ENCODE results near the gene USP53. TPM values are rescaled to one million over a fixed set of nuclear protein-coding genes. Genes with fewer than 3 reads are reported as not detected.
A peak's percentile ranks its signal among the peaks of the same experiment; 100 is the strongest.

The USP53 gene
- total and polyA plus RNA-seq, 10 of the 15 experiments (the other 5 are each of a cell fraction or from before 2014, with no cell fraction given), result 0.23 to 4.0 (median 2.7) TPM

DNA sequence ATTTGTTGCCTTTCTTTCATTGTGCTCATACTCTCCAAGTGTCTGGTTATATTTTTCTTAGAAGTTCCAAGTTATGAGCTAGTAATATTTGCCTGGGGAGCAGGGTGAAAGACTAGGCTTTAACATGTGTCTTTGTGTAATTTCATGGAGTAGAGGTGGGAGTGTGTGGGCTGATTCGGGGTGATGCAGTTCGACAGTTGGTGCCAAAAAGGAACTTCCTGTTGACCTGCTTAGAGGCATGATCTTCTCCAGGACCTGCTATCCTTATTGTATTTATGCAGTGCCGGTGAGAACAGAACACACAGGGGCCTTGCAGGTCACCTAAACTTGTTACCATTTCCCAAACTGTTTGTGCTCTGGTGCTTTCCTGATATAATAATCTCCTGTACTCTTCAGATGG is 21.2 kb downstream of the USP53 start:
- ChIA-PET RAD21 (ENCODE audit: unreplicated experiment) (no interaction called here), SMC1A (ENCODE audit: uncharacterized antibody, unreplicated experiment) (no interaction called here), CTCF (no interaction called here), POLR2A (no interaction called here)
- no peak overlapping the region for H3K9ac ChIP-seq (ENCODE audit: control insufficient read depth, insufficient read depth, low read length)
- no peaks in the 10 kb centered on the region for H4K20me1 ChIP-seq (ENCODE audit: control insufficient read depth, insufficient read depth)
- ATAC-seq (no peak), DNase-seq (ENCODE audit: low read depth, low spot score) (no peak), FAIRE-seq (no peak)
- 20% methylated on average over 3 of the region's 3 CpGs for WGBS (ENCODE audit: insufficient coverage, insufficient replicate concordance, low lambda C conversion rate, missing lambda C conversion rate)
- intact Hi-C loops (cut with micrococcal nuclease; ENCODE audit: unreplicated experiment) (no loop called here), in situ Hi-C loops (cut with MboI) (no loop called here)
- TF ChIP-seq SRF (IDR thresholded peaks at IDR 0.05; ENCODE audit: low read depth in 2 of 2, low read length in 2 of 2), result 0 out of 4 replicates have a peak, but pooled peaks of 1 of the 2 experiments have one; percentile 40
- TF ChIP-seq BCLAF1 (IDR thresholded peaks at IDR 0.05), result no peak
- BruUV-seq (replicated peaks), result no TSS peak
- H3K4me2 ChIP-seq (ENCODE audit: control insufficient read depth, insufficient read depth), result no peak overlapping the region
- no peak overlapping the region for H3K27ac ChIP-seq (ENCODE audit: control insufficient read depth, insufficient read depth)
- no peaks in the 10 kb centered on the region for H3K9me3 ChIP-seq (replicated peaks; ENCODE audit: control insufficient read depth, insufficient read depth, low read length)
- peak overlapping the region; percentile 6; the same call in 1 of the 2 replicates for H2AFZ ChIP-seq (ENCODE audit: control insufficient read depth, low read depth, low read length)
- H3K27me3 ChIP-seq (replicated peaks in 1 of 2; ENCODE audit: control insufficient read depth in 2 of 2, insufficient read depth in 2 of 2, low read length in 1 of 2), result no peaks in the 10 kb centered on the region
- H3K79me2 ChIP-seq (ENCODE audit: control insufficient read depth, insufficient read depth, low read length), result no peaks in the 10 kb centered on the region
- no peaks in the 10 kb centered on the region for H3K36me3 ChIP-seq (ENCODE audit: control insufficient read depth in 2 of 2, insufficient read depth in 2 of 2, low read length in 1 of 2)
- peaks cover 11% of the 10 kb centered on the region; the same call in 1 of the 2 replicates for H3K4me1 ChIP-seq (ENCODE audit: control insufficient read depth, insufficient read depth, low read length)
- no peak overlapping the region for H3K4me3 ChIP-seq

DNA sequence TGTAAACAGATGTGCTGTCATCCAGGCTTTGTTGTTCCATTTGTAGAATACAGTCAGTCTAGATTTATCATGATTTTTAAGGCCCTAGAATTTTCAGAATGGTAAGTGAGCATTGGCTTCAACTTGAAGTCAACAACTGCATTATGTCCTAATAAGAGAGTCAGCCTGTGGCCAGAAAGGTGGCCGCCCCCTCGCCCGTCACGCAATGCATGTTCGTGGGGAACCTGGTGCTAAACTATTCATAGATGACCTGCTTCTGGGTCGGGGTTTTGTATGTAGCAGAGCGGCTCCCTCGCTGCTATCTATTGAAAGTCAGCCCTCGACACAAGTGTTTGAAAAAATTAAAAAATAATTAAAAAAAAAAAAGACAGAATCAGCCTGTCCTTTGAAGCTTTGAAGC is 24.7 kb downstream of the USP53 start:
- in situ Hi-C loops (cut with MboI), result no loop called here
- ChIA-PET RAD21 (ENCODE audit: unreplicated experiment) (no interaction called here), CTCF (no interaction called here), POLR2A (no interaction called here), SMC1A (ENCODE audit: uncharacterized antibody, unreplicated experiment) (no interaction called here)
- H3K27me3 ChIP-seq (replicated peaks in 1 of 2; ENCODE audit: control insufficient read depth in 2 of 2, insufficient read depth in 2 of 2, low read length in 1 of 2), result no peaks in the 10 kb centered on the region
- no peaks in the 10 kb centered on the region for H4K20me1 ChIP-seq (ENCODE audit: control insufficient read depth, insufficient read depth)
- no peaks in the 10 kb centered on the region for H3K36me3 ChIP-seq (ENCODE audit: control insufficient read depth in 2 of 2, insufficient read depth in 2 of 2, low read length in 1 of 2)
- no peak overlapping the region for H3K4me2 ChIP-seq (ENCODE audit: control insufficient read depth, insufficient read depth)
- H3K9ac ChIP-seq (ENCODE audit: control insufficient read depth, insufficient read depth, low read length), result no peak overlapping the region
- H3K9me3 ChIP-seq (replicated peaks; ENCODE audit: control insufficient read depth, insufficient read depth, low read length), result no peaks in the 10 kb centered on the region
- H3K4me1 ChIP-seq (ENCODE audit: control insufficient read depth, insufficient read depth, low read length), result peaks cover 11% of the 10 kb centered on the region; the same call in 1 of the 2 replicates
- no peak overlapping the region for H3K4me3 ChIP-seq
- DNase-seq (ENCODE audit: low read depth, low spot score) (no peak), ATAC-seq (no peak), FAIRE-seq (no peak)
- intact Hi-C loops (cut with micrococcal nuclease; ENCODE audit: unreplicated experiment), result no loop called here
- H3K27ac ChIP-seq (ENCODE audit: control insufficient read depth, insufficient read depth), result no peak overlapping the region
- no peak overlapping the region for H2AFZ ChIP-seq (ENCODE audit: control insufficient read depth, low read depth, low read length)
- no peaks in the 10 kb centered on the region for H3K79me2 ChIP-seq (ENCODE audit: control insufficient read depth, insufficient read depth, low read length)
- no TSS peak for BruUV-seq (replicated peaks)
- 85% methylated on average over 9 of the region's 9 CpGs for WGBS (ENCODE audit: insufficient coverage, insufficient replicate concordance, low lambda C conversion rate, missing lambda C conversion rate)
- TF ChIP-seq CREB1 (IDR thresholded peaks at IDR 0.05; ENCODE audit: low read depth) (no peak), SKIL (IDR thresholded peaks at IDR 0.05; ENCODE audit: low read depth, poor library complexity, severe bottlenecking) (no peak), NFYA (IDR thresholded peaks at IDR 0.05; ENCODE audit: borderline replicate concordance, low read depth, low read length) (no peak), IKZF1 (conservative IDR thresholded peaks at IDR 0.05) (no peak), ZNF687 (IDR thresholded peaks at IDR 0.05) (no peak), EP300 (IDR thresholded peaks at IDR 0.05; ENCODE audit: borderline replicate concordance in 1 of 2, control insufficient read depth in 1 of 2, low read depth in 2 of 2, low read length in 2 of 2) (no peak)

Data from GM12878 (cell line).